Left colon (tissue), 2 donors: ENCODE results near the gene EPHB6. TPM values are rescaled to one million over a fixed set of nuclear protein-coding genes. Genes with fewer than 3 reads are reported as not detected.

ENCODE experiments used
- ATAC-seq: fragments of 200-7000 bp; cut with Tn5 transposase; one replicate; pipeline ENCODE4 v1.9.1; 2020; ENCODE audit warnings: mild to moderate bottlenecking, moderate library complexity
- DNase-seq, 2 donors: peaks; one replicate each; pipeline ENCODE4 v3.0.0-alpha.2; 2020
- intact Hi-C, 2 donors: fragments of 100-400 bp; cut with DNase I in 1 of 2; cut with micrococcal nuclease in 1 of 2; formaldehyde crosslinking; loops; one replicate each; pipeline versions ENCODE4 v1.11.2 to v1.14.0; 2022; cut with DNase I, micrococcal nuclease
- total RNA-seq, 2 donors: library from RNA; stranded (reverse); fragmentation: NEBNext Ultra II Directional; extraction: Animal tissue kit (Norgen Biotek cat#: 25700); gene quantifications; one replicate each; pipeline ENCODE4 v1.2.1, GENCODE V29; 2021
- donor health status: DM: no; HTN: no; CAD: no.
- donor health status: DM: yes; HTN: yes; CAD: no.

The EPHB6 gene
- total RNA-seq, 2 donors from 2014 or later: 1.2 to 3.2 TPM

- no peak for DNase-seq
- intact Hi-C loops: loop anchor here in 1 of 2 donors (10.0 kb wide), 2 partner anchors 145 to 355 kb away; no protein-coding TSS in a partner anchor
Observed at GRCh38 chr7:142859829-142860228, 5.0 kb downstream of the EPHB6 start.

GRCh38 chr7:142860968-142861367, 6.1 kb downstream of the EPHB6 start:
- ATAC-seq: no peak
- no peak for DNase-seq
- intact Hi-C loops: no loop called here

More at GRCh38 chr7:142859829-142860228, 5.0 kb downstream of the EPHB6 start:
- ATAC-seq: no peak

DNA sequence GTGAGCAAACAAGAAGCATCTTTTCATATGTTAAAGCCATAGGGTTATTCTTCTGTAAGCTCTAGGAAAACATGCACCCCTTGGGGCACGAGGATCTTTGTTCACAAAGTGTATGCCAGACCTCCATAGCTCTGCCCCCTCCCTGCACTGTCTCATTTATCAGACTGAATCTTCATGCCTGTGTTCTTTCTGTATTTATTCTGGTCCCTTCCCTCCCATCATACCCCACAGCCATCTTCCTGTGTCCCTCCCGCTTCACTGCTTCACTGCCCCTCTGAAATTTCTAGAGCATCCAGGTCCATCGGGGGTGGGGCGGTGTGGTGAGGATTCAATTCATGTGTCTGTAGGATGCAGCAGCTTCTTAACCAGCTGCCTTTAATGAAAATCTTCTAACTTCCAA, 7.5 kb downstream of the EPHB6 start:
- no peak for ATAC-seq
- intact Hi-C loops: no loop called here
- no peak for DNase-seq

- ATAC-seq (no peak), DNase-seq (no peak)
- intact Hi-C loops: no loop called here
Observed at GRCh38 chr7:142862786-142863400, 8.0 kb downstream of the EPHB6 start.

DNA sequence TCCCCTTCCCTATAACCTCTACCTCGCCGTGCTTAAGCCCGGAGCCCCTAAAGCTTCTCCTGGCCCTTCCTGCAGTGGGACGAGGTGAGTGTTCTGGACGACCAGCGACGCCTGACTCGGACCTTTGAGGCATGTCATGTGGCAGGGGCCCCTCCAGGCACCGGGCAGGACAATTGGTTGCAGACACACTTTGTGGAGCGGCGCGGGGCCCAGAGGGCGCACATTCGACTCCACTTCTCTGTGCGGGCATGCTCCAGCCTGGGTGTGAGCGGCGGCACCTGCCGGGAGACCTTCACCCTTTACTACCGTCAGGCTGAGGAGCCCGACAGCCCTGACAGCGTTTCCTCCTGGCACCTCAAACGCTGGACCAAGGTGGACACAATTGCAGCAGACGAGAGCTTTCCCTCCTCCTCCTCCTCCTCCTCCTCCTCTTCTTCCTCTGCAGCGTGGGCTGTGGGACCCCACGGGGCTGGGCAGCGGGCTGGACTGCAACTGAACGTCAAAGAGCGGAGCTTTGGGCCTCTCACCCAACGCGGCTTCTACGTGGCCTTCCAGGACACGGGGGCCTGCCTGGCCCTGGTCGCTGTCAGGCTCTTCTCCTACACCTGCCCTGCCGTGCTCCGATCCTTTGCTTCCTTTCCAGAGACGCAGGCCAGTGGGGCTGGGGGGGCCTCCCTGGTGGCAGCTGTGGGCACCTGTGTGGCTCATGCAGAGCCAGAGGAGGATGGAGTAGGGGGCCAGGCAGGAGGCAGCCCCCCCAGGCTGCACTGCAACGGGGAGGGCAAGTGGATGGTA, 9.2 kb downstream of the EPHB6 start:
- ATAC-seq (no peak), DNase-seq (no peak)
- intact Hi-C loops: no loop called here

DNA sequence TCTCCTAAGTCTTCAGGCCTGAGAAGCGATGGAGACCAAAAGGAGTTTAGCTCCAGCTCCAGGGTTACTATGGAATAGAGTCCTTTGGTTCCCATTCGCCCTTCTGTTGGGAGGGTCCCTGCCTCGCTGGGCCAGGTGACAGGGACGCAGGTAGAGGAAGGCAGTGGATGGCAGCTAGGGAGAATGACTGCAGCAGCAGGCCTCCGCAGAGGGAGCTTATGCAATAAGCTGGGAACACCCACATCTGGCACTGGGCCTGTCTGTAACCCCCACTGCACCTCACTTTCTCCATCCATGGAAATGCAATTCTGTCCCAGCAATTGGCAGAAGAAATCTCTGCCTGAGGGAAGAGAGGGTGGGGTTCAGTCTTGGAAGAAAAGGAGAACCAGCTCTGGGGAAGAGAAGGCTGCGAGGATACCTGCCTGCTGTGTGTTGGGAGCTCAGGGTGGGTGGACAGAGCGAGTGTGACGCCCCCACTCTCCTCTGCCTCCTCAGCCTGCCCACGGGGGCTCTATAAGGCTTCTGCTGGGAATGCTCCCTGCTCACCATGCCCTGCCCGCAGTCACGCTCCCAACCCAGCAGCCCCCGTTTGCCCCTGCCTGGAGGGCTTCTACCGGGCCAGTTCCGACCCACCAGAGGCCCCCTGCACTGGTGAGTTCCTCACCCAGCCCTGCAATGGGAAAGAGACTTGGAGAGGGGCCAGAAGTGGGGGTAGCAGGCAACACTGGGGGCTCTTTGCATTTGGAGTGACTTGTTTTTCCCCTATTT, 10.3 kb downstream of the EPHB6 start:
- DNase-seq (no peak), ATAC-seq (no peak)
- intact Hi-C loops: no loop called here

- no peak for DNase-seq
- intact Hi-C loops: no loop called here
- ATAC-seq: no peak
Observed at GRCh38 chr7:142865766-142866165, 10.9 kb downstream of the EPHB6 start.

DNA sequence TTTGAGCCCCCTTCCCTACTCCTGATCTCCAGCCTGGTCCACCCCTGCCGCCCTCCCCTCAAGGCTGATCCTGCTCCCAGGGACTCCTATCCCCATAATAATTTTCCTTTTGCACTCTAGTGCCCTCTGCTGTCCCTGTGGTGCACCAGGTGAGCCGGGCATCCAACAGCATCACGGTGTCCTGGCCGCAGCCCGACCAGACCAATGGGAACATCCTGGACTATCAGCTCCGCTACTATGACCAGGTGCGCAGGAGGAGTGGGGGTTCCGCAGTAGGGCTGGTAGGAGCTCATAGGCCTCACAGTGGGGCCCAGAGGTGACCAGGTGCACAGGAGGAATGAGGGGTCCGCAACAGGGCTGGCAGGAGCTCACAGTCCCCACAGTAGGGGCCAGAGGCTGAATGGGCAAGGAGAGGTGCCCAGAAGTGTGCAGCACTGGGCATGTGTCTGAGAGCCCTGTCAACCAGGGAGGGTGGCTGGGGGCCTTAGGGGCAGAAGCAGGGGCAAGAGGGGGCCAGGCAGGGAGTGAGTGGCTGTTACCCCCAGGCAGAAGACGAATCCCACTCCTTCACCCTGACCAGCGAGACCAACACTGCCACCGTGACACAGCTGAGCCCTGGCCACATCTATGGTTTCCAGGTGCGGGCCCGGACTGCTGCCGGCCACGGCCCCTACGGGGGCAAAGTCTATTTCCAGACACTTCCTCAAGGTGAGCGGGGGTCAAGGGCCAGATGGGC, 11.7 kb downstream of the EPHB6 start:
- peak in 1 of 2 donors; percentile 52 for DNase-seq
- ATAC-seq: peak; percentile 78
- intact Hi-C loops: no loop called here

GRCh38 chr7:142867097-142867378, 12.2 kb downstream of the EPHB6 start:
- no peak for ATAC-seq
- intact Hi-C loops: no loop called here
- DNase-seq: no peak

DNA sequence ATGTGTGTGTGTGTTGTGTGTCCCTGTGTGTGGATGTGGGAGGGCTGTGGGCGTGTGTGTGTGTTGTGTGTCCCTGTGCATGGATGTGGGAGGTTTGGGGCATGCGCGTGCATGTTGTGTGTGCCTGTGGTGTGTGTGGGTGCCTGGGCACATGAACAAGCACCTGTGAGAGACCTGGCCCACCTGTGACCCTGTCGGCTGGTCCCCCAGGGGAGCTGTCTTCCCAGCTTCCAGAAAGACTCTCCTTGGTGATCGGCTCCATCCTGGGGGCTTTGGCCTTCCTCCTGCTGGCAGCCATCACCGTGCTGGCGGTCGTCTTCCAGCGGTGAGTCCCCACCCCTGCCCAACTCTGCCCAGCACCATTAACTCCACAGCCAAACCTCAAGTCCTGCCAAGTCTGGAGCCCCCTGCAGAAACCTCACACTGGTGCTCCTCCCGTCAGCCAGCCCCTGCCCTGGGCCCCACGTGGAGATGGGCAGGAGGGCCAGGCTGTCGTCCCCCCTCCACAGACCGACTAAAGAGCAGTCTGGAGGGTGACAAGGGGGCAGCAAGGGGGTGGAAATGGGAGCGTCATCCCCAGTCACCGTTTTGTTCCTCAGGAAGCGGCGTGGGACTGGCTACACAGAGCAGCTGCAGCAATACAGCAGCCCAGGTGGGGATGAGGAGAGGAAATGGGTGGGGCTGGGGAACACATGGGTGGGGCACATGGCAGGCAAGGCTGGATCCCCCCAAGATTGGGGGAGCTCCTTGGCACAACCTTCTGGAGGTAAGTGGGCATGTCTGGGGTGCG, 12.7 kb downstream of the EPHB6 start:
- intact Hi-C loops: no loop called here
- DNase-seq (no peak), ATAC-seq (no peak)

DNA sequence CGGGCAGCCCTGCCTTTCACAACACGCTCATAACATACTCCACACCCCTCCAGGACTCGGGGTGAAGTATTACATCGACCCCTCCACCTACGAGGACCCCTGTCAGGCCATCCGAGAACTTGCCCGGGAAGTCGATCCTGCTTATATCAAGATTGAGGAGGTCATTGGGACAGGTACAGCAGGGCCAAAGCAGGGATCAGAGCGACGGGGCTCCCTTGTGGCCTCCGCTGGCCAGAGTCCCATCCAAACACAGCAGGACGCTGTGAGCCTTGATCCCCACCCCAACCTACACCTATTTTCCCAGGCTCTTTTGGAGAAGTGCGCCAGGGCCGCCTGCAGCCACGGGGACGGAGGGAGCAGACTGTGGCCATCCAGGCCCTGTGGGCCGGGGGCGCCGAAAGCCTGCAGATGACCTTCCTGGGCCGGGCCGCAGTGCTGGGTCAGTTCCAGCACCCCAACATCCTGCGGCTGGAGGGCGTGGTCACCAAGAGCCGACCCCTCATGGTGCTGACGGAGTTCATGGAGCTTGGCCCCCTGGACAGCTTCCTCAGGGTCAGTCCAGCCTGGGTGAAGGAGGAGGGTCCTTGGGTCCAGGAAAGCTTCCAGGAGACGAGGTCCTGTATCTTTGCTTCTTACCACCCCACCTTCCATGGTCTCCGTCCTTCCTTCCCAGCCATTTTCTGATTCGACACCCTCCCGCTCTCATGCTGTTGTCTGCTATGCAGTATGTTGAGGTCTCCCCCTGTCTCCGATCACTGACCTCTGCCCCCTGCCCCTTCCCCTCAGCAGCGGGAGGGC, 13.5 kb downstream of the EPHB6 start:
- ATAC-seq (no peak), DNase-seq (no peak)
- intact Hi-C loops: no loop called here

GRCh38 chr7:142868986-142869415, 14.1 kb downstream of the EPHB6 start:
- DNase-seq (no peak), ATAC-seq (no peak)
- intact Hi-C loops: no loop called here

GRCh38 chr7:142869434-142869833, 14.6 kb downstream of the EPHB6 start:
- intact Hi-C loops: no loop called here
- ATAC-seq (no peak), DNase-seq (no peak)

DNA sequence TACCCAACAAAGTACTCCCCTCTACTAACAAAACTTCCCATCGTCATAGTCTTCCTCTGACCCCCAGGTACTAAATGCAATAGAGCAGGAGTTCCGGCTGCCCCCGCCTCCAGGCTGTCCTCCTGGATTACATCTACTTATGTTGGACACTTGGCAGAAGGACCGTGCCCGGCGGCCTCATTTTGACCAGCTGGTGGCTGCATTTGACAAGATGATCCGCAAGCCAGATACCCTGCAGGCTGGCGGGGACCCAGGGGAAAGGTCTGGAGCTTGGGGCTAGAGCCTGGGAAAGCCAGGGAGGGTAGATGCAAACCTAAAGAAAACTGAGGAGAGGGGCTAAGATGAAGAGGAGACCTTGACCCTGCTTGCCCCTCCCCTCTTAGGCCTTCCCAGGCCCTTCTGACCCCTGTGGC, 15.3 kb downstream of the EPHB6 start:
- ATAC-seq: no peak
- DNase-seq: no peak
- intact Hi-C loops: no loop called here

DNA sequence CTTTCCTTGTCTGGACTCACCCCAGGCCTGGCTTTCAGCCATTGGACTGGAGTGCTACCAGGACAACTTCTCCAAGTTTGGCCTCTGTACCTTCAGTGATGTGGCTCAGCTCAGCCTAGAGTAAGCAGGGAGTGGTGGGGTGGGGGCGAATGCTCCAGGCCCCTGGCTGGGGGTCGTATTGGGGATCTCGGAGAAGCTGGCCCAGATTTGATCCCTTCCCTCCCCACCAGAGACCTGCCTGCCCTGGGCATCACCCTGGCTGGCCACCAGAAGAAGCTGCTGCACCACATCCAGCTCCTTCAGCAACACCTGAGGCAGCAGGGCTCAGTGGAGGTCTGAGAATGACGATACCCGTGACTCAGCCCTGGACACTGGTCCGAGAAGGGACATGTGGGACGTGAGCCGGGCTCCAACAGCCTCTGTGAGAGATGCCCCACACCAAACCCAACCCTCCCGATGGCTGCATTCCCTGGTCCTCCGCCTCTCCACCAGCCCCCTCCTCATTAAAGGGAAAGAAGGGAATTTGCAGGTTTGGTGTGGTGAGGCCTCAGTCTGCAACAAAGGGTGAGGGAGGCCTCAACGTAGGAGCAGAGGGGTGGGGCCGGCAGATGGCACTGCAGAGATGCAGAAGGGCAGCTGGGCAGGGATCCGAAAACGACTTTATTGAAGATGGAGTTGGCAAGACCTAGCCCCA, 15.8 kb downstream of the EPHB6 start:
- DNase-seq (no peak), ATAC-seq (no peak)
- intact Hi-C loops: no loop called here

DNA sequence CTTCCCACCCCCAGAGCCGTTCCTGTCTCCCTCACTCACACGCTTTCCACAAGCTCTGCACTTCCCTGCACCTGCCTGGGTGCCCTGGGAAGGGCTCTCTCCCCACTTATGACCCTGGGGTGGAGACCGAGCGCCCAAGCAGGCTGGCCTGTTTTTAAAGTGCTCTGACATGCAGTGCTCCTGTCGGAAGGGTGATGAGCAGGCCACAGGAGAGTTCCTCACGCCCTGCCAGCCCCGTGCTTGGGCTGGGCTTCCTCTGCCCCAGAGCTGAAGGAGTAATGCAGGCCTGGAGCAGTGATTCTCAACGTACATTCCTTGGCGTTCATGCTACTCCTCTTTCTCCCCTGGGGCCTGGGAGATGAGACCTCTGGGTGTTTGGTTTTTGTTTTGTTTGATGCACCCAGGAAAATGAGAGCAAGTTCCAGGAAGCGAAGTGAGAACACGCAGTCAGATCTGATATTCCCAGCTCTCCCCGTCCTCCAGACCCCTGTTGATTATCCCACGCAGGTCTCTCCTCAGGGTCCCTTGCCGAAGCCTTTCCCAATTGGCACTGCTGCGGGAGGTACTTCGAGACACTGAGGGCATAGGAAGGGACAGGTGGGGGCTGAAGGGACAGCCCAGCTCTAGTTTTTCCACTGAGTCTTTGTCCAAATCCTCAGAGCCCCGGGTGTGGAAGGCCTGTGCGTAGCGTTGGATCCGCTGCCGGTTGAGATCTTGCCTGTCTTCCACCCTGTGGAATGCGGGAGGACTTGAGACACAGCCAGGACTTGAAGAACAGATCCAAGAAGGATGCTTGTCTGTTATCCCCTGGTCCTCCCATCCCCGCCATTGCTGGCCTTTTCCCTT, 16.6 kb downstream of the EPHB6 start:
- no peak for ATAC-seq
- no peak for DNase-seq
- intact Hi-C loops: no loop called here
